Hematopoietic multipotent progenitor cell treated with erythropoietin and hydrocortisone succinate and interleukin-3 and kit ligand, for 8 days (in vitro differentiated cells): ENCODE results near the gene FYCO1.

Source experiments
- DNase-seq: peaks from one replicate; pipeline ENCODE4 v3.0.0-alpha.2; 2015

The FYCO1 gene

GRCh38 chr3:45911511-45912226 is 84.0 kb downstream of the FYCO1 start:
- no peak for DNase-seq

- no peak for DNase-seq
Measured at GRCh38 chr3:45910892-45911291, 84.7 kb downstream of the FYCO1 start.

GRCh38 chr3:45909542-45909941 is 86.1 kb downstream of the FYCO1 start:
- DNase-seq, result no peak

GRCh38 chr3:45908761-45909160 is 86.9 kb downstream of the FYCO1 start:
- DNase-seq, result no peak

GRCh38 chr3:45907769-45908705 is 87.6 kb downstream of the FYCO1 start:
- DNase-seq, result no peak

GRCh38 chr3:45906681-45907407 is 88.8 kb downstream of the FYCO1 start:
- no peak for DNase-seq

GRCh38 chr3:45905755-45906154 is 89.9 kb downstream of the FYCO1 start:
- no peak for DNase-seq

GRCh38 chr3:45904931-45905330 is 90.7 kb downstream of the FYCO1 start:
- no peak for DNase-seq

GRCh38 chr3:45896956-45897355 is 98.7 kb downstream of the FYCO1 start:
- DNase-seq, result no peak

GRCh38 chr3:45895686-45896468 is 99.7 kb downstream of the FYCO1 start:
- DNase-seq, result no peak

- DNase-seq, result no peak
Measured at GRCh38 chr3:45894015-45894414, 101.6 kb downstream of the FYCO1 start.

GRCh38 chr3:45892161-45892560 is 103.5 kb downstream of the FYCO1 start:
- DNase-seq, result no peak

- peak; percentile 29 for DNase-seq
Measured at GRCh38 chr3:45890405-45890804, 105.2 kb downstream of the FYCO1 start.

- no peak for DNase-seq
Measured at GRCh38 chr3:45889337-45889736, 106.3 kb downstream of the FYCO1 start.

GRCh38 chr3:45887759-45888511 is 107.7 kb downstream of the FYCO1 start:
- no peak for DNase-seq

- DNase-seq, result no peak
Measured at GRCh38 chr3:45887285-45887684, 108.3 kb downstream of the FYCO1 start.

- DNase-seq, result no peak
Measured at GRCh38 chr3:45885979-45886705, 109.5 kb downstream of the FYCO1 start, which contains the start of gene CCR9. TSS of gene CCR9 (plus strand) at chr3:45886543. CDS start at chr3:45894934, 8,391 bp downstream.

- no peak for DNase-seq
Measured at GRCh38 chr3:45884368-45885201, 111.0 kb downstream of the FYCO1 start.

- DNase-seq, result peak; percentile 8
Measured at GRCh38 chr3:45881078-45882022, 114.3 kb downstream of the FYCO1 start.
